Measurements from ENCODE around the gene POLR3G. TPM values are rescaled to one million over a fixed set of nuclear protein-coding genes. Genes with fewer than 3 reads are reported as not detected.
A peak's percentile ranks its signal among the peaks of the same experiment; 100 is the strongest.

Gene POLR3G
- total and polyA plus RNA-seq, 2 of the 13 experiments (the other 11 are each of a cell fraction or from before 2014, with no cell fraction given), result 1.2 to 7.3 TPM

DNA sequence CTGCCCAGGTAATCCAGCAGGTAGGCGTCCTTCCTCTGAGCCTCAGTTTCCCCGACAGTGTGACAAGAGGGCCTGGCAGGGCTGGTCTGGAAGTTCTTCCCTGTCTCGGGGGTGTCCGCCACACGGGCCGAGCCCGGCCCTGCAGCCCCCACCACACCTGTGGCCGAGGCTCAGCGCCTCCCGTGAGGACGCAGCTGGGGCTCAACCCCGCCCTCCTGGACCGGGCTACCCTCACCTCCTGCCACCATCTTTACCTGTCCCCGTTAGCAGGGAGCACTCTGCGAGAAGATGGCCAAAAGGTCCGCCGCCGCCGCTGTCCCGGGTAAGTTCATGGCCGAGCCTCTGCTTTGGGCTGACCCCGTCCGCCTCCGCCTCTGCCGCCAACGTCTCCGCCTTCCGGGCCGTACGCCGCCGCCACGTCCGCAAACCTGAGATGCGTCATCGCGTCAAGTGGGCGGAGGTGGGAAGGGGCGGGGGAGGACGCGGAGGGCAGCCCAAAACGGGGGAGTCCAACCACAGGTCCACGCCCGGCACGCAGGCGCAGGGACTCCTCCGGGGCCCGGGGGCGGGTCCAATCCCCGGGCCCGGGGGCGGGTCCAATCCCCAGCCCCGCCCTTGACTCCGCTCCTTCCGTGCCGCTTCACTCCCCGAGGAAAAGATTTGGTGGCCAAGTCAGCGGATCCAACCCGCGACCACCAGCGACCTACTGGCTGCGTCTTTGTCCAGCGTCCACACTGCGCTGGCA is 54.7 kb downstream of the POLR3G start, which contains the start of gene LYSMD3 (continued):
- TF ChIP-seq MXI1 (IDR thresholded peaks at IDR 0.05; ENCODE audit: borderline replicate concordance, low read depth, low read length) (0 out of 3 replicates have a peak, but pooled peaks have one; percentile 41), ZNF329 (CRISPR knock-in tag; IDR thresholded peaks at IDR 0.05; ENCODE audit: low read depth) (peak; percentile 31; the same call in 1 of the 2 replicates), ZNF44 (CRISPR knock-in tag; IDR thresholded peaks at IDR 0.05) (no peak), FOXA3 (CRISPR knock-in tag; IDR thresholded peaks at IDR 0.05) (peak; percentile 65), IRF2 (CRISPR knock-in tag; IDR thresholded peaks at IDR 0.05) (peak; percentile 81; the same call in 1 of the 2 replicates), REL (CRISPR knock-in tag; conservative IDR thresholded peaks at IDR 0.05) (peak; percentile 91), ZNF563 (CRISPR knock-in tag; IDR thresholded peaks at IDR 0.05) (peak; percentile 92), ZKSCAN8 (CRISPR knock-in tag; IDR thresholded peaks at IDR 0.05; ENCODE audit: borderline replicate concordance) (peak; percentile 16; the same call in 1 of the 2 replicates), WIZ (CRISPR knock-in tag; IDR thresholded peaks at IDR 0.05) (peak; percentile 81; the same call in 1 of the 2 replicates), YY1 (IDR thresholded peaks at IDR 0.05; ENCODE audit: insufficient read depth, insufficient replicate concordance, low read depth, low read length) (peak; percentile 80), MED8 (CRISPR knock-in tag; IDR thresholded peaks at IDR 0.05; ENCODE audit: insufficient replicate concordance) (peak; percentile 37), ZNF616 (CRISPR knock-in tag; IDR thresholded peaks at IDR 0.05; ENCODE audit: low read depth) (no peak; the same call in 1 of the 2 replicates), RBM22 (optimal IDR thresholded peaks at IDR 0.05; ENCODE audit: low read length) (no peak), ATF7-NPFF (CRISPR knock-in tag; IDR thresholded peaks at IDR 0.05; ENCODE audit: low read depth) (peak; percentile 71), FOXK1 (CRISPR knock-in tag; IDR thresholded peaks at IDR 0.05; ENCODE audit: borderline replicate concordance, low read depth) (no peak), ZNF484 (CRISPR knock-in tag; IDR thresholded peaks at IDR 0.05; ENCODE audit: borderline replicate concordance, low read depth) (no peak), SAFB2 (CRISPR knock-in tag; IDR thresholded peaks at IDR 0.05; ENCODE audit: borderline replicate concordance, low read depth) (peak; percentile 72; the same call in 1 of the 2 replicates), ZNF367 (CRISPR knock-in tag; IDR thresholded peaks at IDR 0.05; ENCODE audit: borderline replicate concordance) (no peak; the same call in 1 of the 2 replicates), ZNF331 (CRISPR knock-in tag; IDR thresholded peaks at IDR 0.05) (peak; percentile 18), GATAD2A (CRISPR knock-in tag; IDR thresholded peaks at IDR 0.05) (peak; percentile 31)
- TF ChIP-seq, protein P1, sequence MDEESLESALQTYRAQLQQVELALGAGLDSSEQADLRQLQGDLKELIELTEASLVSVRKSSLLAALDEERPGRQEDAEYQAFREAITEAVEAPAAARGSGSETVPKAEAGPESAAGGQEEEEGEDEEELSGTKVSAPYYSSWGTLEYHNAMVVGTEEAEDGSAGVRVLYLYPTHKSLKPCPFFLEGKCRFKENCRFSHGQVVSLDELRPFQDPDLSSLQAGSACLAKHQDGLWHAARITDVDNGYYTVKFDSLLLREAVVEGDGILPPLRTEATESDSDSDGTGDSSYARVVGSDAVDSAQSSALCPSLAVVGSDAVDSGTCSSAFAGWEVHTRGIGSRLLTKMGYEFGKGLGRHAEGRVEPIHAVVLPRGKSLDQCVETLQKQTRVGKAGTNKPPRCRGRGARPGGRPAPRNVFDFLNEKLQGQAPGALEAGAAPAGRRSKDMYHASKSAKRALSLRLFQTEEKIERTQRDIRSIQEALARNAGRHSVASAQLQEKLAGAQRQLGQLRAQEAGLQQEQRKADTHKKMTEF (CRISPR knock-in tag; IDR thresholded peaks at IDR 0.05), result peak; percentile 75; the same call in 1 of the 2 replicates
- TF ChIP-seq, protein P2, sequence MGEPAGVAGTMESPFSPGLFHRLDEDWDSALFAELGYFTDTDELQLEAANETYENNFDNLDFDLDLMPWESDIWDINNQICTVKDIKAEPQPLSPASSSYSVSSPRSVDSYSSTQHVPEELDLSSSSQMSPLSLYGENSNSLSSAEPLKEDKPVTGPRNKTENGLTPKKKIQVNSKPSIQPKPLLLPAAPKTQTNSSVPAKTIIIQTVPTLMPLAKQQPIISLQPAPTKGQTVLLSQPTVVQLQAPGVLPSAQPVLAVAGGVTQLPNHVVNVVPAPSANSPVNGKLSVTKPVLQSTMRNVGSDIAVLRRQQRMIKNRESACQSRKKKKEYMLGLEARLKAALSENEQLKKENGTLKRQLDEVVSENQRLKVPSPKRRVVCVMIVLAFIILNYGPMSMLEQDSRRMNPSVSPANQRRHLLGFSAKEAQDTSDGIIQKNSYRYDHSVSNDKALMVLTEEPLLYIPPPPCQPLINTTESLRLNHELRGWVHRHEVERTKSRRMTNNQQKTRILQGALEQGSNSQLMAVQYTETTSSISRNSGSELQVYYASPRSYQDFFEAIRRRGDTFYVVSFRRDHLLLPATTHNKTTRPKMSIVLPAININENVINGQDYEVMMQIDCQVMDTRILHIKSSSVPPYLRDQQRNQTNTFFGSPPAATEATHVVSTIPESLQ (CRISPR knock-in tag; conservative IDR thresholded peaks at IDR 0.05), result no peak
- TF ChIP-seq, protein P3, sequence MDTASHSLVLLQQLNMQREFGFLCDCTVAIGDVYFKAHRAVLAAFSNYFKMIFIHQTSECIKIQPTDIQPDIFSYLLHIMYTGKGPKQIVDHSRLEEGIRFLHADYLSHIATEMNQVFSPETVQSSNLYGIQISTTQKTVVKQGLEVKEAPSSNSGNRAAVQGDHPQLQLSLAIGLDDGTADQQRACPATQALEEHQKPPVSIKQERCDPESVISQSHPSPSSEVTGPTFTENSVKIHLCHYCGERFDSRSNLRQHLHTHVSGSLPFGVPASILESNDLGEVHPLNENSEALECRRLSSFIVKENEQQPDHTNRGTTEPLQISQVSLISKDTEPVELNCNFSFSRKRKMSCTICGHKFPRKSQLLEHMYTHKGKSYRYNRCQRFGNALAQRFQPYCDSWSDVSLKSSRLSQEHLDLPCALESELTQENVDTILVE (CRISPR knock-in tag; IDR thresholded peaks at IDR 0.05), result peak; percentile 53; the same call in 1 of the 2 replicates
- TF ChIP-seq, protein P4, sequence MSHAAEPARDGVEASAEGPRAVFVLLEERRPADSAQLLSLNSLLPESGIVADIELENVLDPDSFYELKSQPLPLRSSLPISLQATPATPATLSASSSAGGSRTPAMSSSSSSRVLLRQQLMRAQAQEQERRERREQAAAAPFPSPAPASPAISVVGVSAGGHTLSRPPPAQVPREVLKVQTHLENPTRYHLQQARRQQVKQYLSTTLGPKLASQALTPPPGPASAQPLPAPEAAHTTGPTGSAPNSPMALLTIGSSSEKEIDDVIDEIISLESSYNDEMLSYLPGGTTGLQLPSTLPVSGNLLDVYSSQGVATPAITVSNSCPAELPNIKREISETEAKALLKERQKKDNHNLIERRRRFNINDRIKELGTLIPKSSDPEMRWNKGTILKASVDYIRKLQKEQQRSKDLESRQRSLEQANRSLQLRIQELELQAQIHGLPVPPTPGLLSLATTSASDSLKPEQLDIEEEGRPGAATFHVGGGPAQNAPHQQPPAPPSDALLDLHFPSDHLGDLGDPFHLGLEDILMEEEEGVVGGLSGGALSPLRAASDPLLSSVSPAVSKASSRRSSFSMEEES (CRISPR knock-in tag; IDR thresholded peaks at IDR 0.05), result 0 out of 2 replicates have a peak, but pooled peaks have one; percentile 17

Data from HepG2 (cell line).